Ramos (cell line): Measurements from ENCODE around the gene ZBTB44.
"Not testable (repeated sequence)": the region's sequence is repeated elsewhere in the genome, so short reads cannot be mapped to it uniquely, and the experiment has no call there.

Experiments used
- in situ Hi-C: fragments of 300-500 bp; cut with MboI; formaldehyde crosslinking; loops from one replicate; pipeline ENCODE4 v1.14.3; 2022; ENCODE audit warnings: low sequenced_read_pairs; ENCODE audit not compliant: unreplicated experiment

The ZBTB44 gene

DNA sequence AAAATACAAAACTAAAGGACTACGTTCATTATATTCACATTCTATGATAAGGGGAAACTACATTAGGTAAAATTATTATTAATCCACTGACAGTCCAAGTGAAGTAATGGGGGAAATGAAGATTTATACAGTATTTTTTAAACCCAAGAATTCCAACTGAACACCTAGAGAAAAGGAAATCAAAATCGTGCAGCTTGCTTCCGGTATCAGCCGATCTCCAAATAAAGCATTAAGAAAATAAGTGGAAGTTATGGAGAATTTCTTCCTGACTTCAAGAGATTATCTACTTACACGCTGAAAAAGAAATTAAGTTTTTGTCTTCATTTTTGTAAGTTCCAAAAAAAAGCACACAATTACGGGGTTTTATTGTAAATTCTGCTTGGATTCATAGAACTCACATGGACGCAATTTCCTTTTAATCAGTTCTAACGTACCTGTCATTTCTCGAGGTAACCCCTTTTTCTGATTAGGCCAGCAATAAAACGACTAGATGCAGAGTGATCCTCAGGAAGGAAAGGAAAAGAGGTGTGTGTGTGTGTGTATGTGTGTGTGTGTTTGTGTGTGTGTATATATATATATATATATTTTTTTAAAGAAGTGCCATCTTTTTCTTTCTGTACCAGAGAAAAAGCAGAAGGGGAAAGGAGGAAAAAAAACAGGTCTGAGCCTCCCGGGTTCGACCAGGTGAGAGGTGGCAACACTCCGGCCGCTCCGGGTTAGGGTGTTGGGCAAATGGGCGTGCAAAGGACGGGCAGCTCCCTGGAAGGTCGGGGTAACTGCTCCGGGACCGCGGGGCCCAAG, 1.1 kb downstream of the ZBTB44 start:
- in situ Hi-C loops, result no loop called here

GRCh38 chr11:130312046-130312445, 2.7 kb downstream of the ZBTB44 start:
- in situ Hi-C loops, result no loop called here

- in situ Hi-C loops, result no loop called here
These were observed 4.1 kb downstream of the ZBTB44 start for GRCh38 chr11:130310622-130311021.

GRCh38 chr11:130308886-130309285, 5.8 kb downstream of the ZBTB44 start:
- in situ Hi-C loops, result no loop called here

- in situ Hi-C loops, result no loop called here
These were observed 6.7 kb downstream of the ZBTB44 start for GRCh38 chr11:130308059-130308458.

DNA sequence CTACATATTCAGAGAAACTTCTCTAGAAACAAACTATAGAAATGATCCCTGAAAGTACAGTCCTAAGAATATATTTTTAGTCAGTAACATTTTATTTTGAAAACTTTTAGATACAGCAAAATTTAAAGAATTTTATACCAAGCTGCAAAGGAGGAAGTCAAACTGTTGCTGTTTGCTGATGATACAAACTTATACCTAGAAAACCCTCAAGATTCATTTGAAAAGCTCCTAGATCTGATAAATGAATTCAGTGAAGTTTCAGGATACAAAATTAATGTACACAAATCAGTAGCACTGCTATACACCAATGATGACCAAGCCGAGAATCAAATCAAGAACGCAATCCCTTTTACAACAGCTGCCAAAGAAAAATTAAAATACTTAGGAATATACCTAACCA, 10.1 kb downstream of the ZBTB44 start:
- in situ Hi-C loops, result no loop called here

- in situ Hi-C loops, result no loop called here
These were observed 13.7 kb downstream of the ZBTB44 start for GRCh38 chr11:130301002-130301401.

GRCh38 chr11:130300567-130300966, 14.2 kb downstream of the ZBTB44 start:
- in situ Hi-C loops, result no loop called here

GRCh38 chr11:130299978-130300377, 14.7 kb downstream of the ZBTB44 start:
- in situ Hi-C loops, result no loop called here

DNA sequence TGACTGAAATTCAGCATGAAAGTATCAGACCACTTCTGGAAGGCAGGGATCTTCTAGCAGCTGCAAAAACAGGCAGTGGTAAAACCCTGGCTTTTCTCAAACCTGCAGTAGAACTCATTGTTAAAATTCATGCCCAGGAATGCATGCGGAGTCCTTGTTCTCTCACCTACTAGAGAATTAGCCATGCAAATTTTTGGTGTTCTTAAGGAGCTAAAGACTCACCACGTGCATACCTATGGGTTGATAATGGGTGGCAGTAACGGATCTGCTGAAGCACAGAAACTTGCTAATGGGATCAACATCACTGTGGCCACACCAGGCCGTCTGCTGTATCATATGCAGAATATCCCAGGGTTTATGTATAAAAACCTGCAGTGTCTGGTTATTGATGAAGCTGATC, 19.1 kb downstream of the ZBTB44 start:
- in situ Hi-C loops, result no loop called here

GRCh38 chr11:130282111-130282510, 32.6 kb downstream of the ZBTB44 start:
- in situ Hi-C loops, result no loop called here

DNA sequence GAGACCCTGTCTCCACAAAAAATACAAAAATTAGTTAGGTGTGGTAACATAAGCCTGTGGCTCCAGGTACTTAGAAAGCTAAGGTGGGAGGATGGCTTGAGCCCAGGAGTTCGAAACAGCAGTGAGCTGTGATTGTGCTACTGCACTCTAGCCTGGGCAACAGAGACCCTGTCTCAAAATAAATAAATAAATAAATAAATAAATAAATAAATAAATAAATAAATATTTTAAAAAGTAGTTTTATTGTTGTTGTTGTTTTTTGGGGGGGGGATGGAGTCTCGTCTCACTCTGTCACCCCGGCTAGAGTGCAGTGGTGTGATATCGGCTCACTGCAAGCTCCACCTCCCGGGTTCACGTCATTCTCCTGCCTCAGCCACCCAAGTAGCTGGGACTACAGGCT, 33.4 kb downstream of the ZBTB44 start:
- in situ Hi-C loops, result not testable (repeated sequence)

DNA sequence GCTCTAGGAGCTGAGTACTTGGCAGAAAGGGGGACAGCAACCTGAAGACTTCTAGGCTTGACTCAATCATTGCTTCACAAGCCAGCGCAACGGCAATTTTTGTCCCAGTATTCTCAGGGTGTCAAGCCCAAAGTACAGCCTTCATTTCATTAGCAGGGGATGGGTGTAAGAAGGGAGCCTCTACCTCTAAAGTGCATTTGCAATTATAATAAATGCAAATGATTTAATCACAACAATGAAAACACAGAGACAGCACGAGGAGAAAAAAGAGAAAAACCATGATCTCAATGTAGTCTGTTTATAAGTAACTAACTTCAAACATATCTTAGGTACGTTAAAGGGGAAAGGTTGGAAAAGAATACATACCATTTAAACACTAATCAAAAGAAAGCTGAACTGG, 34.7 kb downstream of the ZBTB44 start:
- in situ Hi-C loops, result no loop called here

DNA sequence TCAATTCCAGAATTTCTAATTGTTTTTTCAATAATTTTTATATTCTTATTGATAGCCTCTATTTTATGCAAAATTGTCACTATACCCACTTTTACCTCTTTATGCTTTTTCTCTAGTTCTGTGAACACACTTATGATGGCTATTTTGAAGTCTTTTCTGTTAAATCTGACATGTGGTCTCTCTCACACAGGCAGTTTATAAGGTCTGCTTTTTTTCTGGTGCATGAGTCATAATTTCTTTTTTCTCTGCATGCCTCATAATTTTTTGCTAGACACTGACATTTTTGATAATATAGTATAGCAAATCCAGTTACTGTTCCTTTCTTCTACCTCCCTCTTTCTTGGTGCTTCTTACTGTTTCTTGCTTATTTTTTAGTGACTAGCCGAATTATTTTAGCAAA, 36.0 kb downstream of the ZBTB44 start:
- in situ Hi-C loops, result no loop called here

DNA sequence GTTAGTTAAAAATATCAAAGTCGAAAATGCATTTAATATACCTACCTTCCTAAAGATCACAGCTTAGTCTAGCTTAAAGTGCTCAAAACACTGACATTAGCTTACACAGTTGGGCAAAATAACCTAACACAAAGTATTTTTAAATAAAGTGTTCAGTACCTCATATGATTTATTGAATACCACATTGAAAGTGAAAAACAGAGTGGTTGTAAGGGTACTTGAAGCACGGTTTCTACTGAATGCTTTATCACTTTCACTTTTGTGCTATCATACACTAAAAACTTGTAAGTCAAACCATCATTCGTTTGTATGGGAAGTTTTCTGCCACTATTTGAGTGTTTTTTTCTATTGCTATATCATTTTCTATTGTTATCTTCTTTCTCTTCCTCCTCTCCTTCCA, 36.6 kb downstream of the ZBTB44 start:
- in situ Hi-C loops, result no loop called here

DNA sequence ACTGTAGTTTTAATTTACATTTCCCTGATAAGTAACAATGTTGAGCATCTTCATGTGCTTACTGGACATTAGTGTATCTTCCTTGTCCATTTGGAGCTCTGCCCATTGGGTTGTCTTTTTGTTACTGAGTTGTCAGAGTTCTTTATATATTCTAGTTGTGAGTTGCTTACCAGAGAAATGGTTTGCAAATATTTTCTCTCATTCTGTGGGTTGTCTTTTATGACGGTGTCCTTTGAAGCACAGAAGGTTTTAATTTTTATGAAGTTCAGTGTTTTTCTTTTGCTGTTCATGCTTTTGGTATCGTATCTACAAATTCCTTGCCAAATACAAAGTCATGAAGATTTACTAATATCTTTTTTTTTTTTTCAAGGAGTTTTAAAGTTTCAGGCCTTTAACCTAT, 42.4 kb downstream of the ZBTB44 start:
- in situ Hi-C loops, result no loop called here

GRCh38 chr11:130269326-130269943, 45.3 kb downstream of the ZBTB44 start:
- in situ Hi-C loops, result no loop called here

- in situ Hi-C loops, result no loop called here
These were observed 51.4 kb downstream of the ZBTB44 start for GRCh38 chr11:130263351-130263750.

DNA sequence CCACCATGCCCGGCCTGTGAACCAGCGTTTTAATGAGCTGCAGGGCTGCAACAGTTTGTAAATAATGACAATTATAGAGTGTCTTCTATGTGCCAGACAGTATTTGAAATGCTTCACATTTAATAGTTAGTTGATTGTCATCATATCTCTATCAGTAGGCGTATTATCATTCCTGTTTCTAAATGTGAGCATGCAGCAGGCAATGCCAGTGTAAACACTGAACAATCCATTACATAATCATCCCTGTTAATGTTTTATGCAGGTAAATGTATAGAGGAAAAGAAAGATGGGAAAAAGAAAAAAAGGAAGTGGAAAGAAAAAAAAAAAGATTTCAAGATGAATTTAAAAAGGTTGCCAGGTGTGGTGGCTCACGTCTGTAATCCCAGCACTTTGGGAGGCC, 52.3 kb downstream of the ZBTB44 start:
- in situ Hi-C loops, result no loop called here

DNA sequence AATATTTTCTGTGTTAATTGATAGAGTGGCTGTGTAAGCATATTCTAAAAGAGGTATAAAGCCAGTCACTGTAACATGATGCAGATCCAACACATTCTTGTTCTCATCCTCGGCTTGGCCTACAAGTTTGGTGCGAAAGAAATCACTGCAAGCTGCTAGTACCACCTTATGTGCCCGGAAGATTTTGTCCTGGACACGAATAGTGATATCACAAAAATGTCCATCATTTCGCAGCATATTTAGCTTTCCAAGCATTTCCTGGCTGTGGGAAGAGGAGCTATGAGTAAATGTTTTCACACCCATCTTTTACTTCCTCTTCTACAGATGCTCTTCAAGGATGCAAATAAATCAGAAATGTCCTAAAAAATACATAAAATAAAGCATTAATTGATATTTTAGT, 53.1 kb downstream of the ZBTB44 start:
- in situ Hi-C loops, result no loop called here

- in situ Hi-C loops, result no loop called here
These were observed 54.0 kb downstream of the ZBTB44 start for GRCh38 chr11:130260742-130261141.

DNA sequence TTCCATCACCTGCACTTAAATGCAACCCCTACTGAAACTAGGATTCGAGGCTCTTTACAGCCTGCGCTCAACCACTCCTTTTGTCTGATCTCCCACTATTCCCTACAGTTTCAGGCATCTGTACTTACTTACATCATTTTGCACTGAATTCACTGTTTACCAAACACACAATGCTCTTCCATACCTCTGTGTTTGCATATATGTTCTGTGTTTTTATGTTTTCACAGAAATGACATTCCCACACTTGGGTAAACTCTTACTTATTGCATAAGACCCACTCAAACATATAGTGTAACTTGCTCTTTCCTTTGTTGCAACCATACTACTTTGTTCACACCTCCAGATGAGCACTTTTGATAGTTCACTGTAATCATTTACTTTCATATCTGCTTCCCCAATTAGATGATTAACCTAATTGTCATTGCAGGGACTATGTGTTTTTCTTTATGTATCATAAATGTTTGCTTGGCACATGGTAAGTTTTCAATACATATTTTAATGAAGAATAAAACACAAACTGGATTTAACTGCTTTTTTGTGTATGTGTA, 54.6 kb downstream of the ZBTB44 start:
- in situ Hi-C loops, result no loop called here
